GM19240 (cell line): Measurements from ENCODE around the gene AGRP.
"Not testable (repeated sequence)": the region's sequence is repeated elsewhere in the genome, so short reads cannot be mapped to it uniquely, and the experiment has no call there.

Experiments used
- DNase-seq: peaks from one replicate; pipeline ENCODE4 v3.0.0; 2011; ENCODE audit warnings: low spot score; ENCODE audit not compliant: insufficient read length

The AGRP gene

DNA sequence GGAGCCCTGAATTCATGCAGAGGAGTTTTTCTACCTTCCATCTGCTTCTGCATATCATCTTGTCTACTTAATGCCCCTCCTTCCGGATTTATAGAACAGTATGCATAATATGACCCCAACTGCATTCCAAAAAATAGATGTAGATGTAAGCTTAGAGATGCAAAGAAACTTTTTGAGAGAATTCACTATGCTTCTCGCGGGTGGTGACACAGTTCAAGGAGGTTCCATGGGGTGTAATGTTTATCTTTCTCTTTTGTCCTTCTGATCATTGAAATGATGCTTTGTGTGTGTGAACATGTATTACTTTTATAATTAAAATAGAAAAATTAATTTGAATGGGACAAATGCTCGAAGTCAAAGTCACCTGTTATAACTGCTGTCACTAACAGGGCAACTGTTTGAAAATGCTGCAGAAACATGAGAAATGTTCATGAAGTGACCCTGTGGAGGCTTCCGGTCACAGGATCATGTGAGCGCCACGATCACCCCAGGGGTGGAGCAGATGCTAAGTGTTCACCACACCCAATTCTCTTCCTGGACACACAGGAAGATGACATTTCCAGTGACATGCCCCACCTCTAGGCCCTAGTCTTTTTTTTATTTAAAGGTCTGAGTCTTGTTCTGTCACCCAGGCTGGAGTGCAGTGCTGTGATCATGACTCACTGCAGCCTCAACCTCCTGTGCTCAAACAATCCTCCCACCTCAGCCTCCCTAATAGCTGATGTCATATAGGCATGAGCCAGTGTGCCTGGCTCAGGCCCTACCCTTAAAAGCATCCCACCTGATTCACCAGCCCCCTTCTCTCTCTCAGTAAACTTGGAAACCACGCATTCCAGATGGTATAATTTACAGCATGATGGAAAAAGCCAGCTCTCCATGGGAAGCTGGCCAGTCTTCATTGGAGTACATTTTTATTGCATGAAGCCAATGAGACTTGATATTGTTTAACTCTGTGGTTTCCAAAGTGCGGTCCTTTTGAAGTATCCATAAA lies 21.0 kb upstream of the AGRP start:
- no peak for DNase-seq

GRCh38 chr16:67499106-67499505 lies 15.8 kb upstream of the AGRP start:
- DNase-seq = no peak

GRCh38 chr16:67490335-67491096 lies 7.2 kb upstream of the AGRP start:
- DNase-seq = no peak

DNA sequence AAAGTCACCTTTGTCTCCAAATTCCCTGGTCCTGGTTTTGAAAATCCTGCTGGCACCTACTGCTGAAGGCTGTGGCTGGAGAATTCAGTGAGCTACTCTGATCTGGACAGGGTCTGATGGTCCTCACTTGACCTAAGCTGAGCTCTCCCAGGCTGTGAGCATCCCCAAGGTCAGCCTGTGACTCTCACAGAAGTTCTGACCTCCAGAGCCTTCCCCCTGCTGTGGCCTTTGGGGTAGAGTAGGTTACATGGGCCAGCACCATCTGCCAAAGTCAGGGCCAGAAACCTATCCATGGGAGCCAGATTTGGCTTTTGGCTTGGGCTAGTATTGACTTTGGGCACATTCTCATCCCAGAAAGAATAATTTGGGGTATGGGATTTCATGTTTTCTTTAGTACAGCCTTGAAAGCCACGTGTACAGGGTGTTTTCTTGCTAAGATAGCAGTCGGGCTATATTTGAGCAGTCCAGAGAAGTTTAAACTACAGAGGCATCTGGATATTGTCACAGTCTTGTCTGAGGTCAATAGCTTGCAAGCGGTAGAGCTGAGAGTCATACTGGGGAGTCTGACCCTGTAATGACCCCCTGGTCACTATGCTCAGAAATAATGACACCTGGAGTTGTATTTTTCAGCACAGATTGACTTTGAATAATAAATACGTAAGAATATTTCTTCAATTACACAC lies 6.2 kb upstream of the AGRP start:
- DNase-seq = no peak

DNA sequence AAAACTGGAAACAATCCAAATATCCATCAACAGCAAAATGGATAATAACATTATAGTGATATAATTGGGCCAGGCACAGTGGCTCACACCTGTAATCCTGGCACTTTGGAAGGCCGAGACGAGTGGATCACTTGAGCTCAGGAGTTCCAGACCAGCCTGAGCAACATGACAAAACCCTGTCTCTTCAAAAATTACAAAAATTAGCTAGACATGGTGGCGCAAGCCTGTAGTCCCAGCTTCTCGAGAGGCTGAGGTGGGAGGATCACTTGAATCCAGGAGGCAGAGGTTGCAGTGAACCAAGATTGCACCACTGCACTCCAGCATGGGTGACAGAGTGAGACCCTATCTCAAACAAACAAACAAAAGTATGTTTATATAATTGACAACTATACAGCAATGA lies 4.2 kb upstream of the AGRP start:
- DNase-seq = not testable (repeated sequence)

GRCh38 chr16:67486805-67487204 lies 3.5 kb upstream of the AGRP start:
- no peak for DNase-seq

DNA sequence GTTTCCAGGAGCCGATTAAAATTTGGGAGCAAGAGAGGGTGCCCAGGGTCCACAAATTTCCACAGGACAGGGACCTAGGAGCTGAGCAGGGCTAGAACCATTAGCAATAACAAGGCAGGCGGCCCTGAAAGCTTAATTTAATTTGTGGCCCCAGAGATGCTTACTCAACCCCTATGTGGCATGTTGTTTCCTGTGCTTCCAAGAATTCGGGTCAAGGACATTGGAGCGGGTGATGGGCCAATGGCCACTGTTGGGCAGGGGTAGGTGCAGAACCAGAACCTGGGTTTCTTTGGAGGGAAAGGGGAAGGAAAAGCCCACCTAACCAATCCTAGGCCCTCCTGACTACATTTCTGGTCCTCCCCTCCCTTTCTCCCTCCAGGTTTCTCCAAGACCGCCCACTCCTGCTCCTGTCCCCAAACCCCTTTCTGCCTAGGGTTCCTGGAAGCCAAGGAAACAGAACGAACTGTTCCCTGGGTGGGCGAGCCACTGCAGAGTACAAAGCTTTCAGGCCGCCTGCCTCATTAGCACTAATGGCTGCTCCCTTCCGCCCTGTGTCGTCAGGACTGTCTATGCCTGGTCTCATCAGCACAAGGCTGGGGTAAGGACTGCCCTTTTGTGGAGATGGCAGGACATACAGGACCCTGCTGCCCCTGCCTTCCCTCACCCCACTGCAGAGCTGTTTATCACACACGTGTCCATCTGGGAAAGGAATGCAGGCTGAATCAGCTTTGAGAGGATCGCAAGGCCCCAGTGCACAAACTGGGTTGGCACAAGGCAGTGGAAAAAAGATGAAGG lies 581 bp upstream of the AGRP start:
- no peak for DNase-seq

GRCh38 chr16:67482233-67482924 lies 968 bp downstream of the AGRP start:
- no peak for DNase-seq

DNA sequence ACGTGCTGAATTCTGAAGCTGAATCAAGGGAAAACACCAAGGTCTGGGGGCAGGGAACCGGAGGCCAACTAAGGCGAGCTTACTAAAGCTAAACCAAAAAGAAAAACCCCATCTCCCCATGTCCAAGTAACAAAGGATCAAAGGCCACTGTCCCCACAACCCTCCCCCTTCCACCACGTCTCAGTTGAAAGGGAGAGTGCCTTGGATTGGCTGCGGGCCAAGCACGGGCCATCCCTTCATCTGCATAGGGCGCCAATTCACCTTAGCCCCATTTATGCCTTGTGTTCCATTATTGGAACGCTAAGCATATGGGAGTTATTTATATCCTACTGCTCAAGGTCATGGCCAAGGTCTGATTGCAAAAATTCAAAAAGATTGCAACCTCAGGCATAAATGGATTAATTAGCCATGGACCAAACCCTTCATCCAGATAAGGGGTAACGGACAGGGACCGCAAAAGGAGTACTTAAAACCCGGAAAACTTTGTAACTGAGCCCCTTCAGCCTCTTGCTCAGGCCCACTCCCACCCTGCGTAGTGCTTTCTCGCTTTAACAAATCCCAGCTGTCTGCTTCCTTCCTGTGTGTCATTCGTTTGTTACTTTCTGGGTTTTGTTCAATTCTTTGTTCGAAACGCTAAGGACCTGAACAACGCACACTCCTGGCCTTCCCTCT lies 1.6 kb downstream of the AGRP start:
- DNase-seq = no peak

- DNase-seq = peak; percentile 96
Observed at GRCh38 chr16:67480833-67481560, 2.4 kb downstream of the AGRP start, which contains the start of gene ATP6V0D1. TSS of gene ATP6V0D1 (minus strand) at chr16:67481157. CDS start at chr16:67481086, 71 bp downstream.

- no peak for DNase-seq
Observed at GRCh38 chr16:67477960-67478554, 5.3 kb downstream of the AGRP start.

GRCh38 chr16:67474551-67475455 lies 8.5 kb downstream of the AGRP start:
- DNase-seq = no peak

- no peak for DNase-seq
Observed at GRCh38 chr16:67471758-67472384, 11.5 kb downstream of the AGRP start.

DNA sequence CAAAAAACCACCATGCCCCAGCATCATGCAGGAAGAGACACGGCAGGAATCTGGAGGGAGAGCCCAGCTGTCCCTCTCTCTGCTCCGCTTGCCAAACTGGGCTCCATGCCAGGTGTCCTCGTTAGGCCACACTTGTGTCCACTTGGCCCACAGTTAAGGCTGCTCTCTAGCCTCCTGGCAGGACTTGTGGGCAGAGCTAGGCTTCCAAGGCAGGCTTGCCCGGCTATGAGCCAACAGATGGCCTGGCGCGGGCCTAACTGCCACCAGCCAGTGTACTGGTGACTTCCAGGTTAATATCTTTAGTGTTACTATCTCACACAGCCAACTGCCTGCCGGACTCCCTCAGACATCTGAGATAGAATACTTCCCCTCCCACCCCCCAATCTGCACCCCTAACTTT lies 13.0 kb downstream of the AGRP start:
- no peak for DNase-seq

DNA sequence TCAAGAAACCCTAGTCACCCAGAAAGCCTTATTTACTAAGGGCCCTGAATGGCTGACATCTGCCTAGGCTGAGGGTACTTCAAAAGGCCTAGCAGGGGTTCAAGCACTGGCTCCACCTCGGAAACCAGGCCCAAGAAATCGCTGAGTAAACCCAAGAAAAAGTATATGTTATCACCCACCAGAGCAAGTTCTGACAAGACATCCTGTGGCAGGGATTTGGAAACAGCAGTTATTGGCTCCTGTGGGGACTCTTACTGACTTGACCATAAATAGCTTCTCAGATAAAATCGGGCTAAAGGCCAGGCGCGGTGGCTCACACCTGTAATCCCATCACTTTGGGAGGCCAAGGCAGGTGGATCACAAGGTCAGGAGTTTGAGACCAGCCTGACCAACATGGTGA lies 14.6 kb downstream of the AGRP start:
- no peak for DNase-seq

DNA sequence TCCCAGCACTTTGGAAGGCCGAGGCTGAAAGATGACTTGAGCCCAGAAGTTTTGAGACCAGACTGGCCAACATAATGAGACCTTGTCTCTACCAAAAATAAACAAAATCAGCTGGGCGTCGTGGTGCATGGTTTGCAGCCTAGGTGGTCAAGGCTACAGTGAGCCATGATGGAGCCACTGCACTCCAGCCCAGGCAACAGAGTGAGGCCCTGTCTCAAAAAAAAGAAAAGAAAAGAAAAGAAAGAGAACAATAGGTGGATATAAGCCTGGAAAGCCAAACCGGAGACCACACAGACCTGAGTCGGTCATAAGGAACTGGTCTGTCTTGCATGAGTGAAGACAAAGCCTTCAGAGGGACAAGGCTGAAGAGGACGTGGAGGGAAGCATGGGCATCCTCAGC lies 16.8 kb downstream of the AGRP start:
- DNase-seq = no peak

- no peak for DNase-seq
Observed at GRCh38 chr16:67464565-67464964, 18.8 kb downstream of the AGRP start.
